GM13977 (cell line): ENCODE results near the gene CAMK1D.

ENCODE experiments used
- DNase-seq: peaks from one replicate; pipeline ENCODE4 v3.0.0; 2012; ENCODE audit warnings: low spot score
- in situ Hi-C: fragments of 300-500 bp; cut with MboI; formaldehyde crosslinking; loops from one replicate; pipeline ENCODE4 v1.12.0; 2022; ENCODE audit warnings: low sequenced_read_pairs, low pct_unique_long_range_greater_than_20kb, mixed read lengths, inconsistent platforms; ENCODE audit not compliant: unreplicated experiment
- TF ChIP-seq, protein P1 (sequence below): IDR thresholded peaks from 2 replicates; pipeline ENCODE4 v1.5.1; 2012; ENCODE audit warnings: mild to moderate bottlenecking, control low read depth; ENCODE audit not compliant: insufficient read depth; ENCODE audit errors: extremely low read depth, missing control alignments

The CAMK1D gene

DNA sequence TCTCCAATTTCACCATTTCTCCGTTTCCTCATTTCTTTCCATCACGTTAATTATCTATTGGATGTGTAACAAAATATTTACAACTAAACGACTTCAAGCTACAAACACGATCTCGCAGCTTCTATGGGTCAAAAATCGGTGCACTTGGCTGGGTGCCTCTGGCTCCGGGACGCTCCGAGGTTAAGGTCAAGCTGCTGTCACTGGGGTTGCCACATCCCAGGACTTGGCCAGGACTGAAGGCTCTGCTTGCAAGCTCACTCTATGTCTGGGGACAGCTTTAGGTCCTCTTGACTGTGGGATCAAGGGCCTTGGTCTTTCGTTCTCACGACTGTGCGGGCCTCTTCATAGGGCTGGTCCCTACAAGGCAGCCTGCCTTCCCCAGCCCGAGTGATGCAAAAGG lies 492.5 kb downstream of the CAMK1D start:
- TF ChIP-seq, protein P1, sequence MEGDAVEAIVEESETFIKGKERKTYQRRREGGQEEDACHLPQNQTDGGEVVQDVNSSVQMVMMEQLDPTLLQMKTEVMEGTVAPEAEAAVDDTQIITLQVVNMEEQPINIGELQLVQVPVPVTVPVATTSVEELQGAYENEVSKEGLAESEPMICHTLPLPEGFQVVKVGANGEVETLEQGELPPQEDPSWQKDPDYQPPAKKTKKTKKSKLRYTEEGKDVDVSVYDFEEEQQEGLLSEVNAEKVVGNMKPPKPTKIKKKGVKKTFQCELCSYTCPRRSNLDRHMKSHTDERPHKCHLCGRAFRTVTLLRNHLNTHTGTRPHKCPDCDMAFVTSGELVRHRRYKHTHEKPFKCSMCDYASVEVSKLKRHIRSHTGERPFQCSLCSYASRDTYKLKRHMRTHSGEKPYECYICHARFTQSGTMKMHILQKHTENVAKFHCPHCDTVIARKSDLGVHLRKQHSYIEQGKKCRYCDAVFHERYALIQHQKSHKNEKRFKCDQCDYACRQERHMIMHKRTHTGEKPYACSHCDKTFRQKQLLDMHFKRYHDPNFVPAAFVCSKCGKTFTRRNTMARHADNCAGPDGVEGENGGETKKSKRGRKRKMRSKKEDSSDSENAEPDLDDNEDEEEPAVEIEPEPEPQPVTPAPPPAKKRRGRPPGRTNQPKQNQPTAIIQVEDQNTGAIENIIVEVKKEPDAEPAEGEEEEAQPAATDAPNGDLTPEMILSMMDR = no peak
- DNase-seq = no peak
- in situ Hi-C loops = no loop called here

DNA sequence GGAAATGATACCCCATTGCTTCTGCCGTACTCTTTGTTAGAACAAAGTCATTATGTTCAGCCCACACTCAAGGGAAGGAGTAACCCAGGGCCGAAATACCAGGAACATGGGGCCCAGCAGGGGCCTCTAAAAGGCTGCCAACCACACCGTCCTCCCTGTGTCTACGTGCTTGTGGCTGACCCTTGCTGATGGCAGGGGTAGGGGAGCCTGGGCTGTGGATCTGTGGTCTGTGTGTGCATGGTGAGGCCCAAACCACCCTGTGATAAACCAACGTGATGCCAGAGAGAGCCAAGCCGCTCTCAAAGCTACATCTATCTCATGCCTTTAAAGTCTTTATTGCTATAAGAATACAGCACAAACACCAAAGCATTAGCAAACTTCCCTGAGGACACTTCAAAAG lies 493.0 kb downstream of the CAMK1D start:
- in situ Hi-C loops = no loop called here
- no peak for DNase-seq
- TF ChIP-seq, protein P1 = no peak

DNA sequence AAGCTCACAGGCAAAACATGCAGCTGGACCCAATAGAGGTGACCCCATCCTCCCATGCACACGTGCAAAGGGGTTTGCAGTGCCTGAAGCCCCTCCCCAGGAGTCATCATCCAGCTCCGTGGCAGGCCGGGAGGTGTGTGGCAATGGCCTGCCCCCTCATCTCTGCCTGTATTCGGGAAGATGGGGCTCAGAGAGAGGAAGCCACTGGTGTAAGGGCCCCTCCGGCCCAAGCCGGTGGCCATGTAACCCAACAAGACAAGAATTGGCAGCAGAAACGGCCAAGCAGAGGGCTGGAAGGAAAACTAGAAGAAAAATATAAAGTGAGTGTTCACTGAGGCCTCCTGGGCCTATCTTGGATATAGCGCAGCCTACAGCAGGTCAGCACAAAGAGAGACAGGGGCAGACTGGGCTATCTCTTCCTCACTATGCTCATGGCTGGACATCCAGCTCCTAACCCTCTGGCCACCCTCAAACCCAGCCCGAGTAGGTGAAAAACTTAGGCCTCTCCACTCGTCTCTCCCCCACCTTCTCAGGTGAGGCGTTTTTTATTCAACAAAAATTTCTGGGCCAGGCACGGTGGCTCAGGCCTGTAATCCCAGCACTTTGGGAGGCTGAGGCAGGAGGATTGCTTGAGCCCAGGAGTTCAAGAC lies 494.1 kb downstream of the CAMK1D start:
- TF ChIP-seq, protein P1 = no peak
- in situ Hi-C loops = no loop called here

DNA sequence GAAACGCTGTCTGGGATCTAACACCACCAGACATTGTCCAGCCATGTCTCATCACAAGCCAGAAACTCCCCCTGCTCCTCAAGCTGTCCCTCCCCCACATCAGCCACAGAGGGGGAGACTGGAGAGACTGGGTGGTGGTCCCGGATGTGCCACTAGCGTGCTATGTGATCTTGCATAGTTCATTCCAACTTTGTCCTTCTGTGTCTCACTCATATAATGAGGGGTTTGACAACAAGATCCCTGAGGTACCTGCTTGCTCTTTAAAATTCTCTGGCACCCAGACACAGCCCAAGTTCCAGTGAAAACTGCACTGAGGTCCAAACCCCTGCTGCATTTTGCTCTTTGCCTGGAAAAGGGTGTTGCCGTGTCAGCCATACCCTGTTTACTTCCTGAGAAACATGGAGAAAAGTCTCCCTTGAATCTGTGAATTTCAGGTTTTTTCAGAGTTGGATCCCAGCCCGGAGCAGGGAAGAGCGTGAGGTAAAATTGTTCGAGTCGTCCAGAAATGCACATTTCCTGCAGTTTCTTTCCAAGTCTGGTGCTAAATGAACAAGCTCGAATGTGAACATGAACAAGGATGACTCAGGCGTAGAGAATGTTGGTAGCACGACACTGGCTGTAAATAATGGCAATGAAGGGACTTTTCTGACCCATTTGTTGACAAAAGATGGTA lies 495.6 kb downstream of the CAMK1D start:
- in situ Hi-C loops = no loop called here
- TF ChIP-seq, protein P1 = no peak
- DNase-seq = no peak

More for the DNA sequence above, 494.1 kb downstream of the CAMK1D start:
- DNase-seq = no peak

DNA sequence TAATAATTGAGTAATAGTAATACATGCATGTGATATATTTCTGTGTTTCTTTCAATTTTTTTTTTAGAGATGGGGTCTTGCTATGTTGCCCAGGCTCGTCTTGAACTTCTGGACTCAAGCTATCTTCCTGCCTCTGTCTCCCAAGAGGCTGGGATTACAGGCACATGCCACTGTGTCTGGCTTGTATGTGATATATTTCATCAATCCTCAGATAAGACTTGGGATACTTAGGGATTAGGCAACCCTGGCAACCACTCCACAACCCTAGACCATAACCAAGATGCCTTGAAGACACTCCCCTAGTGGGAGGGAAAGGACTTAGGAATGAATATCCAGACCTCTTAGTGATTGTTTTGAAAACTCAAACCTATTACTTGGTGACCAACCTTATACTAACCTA lies 497.4 kb downstream of the CAMK1D start:
- TF ChIP-seq, protein P1 = no peak
- DNase-seq = no peak
- in situ Hi-C loops = no loop called here

DNA sequence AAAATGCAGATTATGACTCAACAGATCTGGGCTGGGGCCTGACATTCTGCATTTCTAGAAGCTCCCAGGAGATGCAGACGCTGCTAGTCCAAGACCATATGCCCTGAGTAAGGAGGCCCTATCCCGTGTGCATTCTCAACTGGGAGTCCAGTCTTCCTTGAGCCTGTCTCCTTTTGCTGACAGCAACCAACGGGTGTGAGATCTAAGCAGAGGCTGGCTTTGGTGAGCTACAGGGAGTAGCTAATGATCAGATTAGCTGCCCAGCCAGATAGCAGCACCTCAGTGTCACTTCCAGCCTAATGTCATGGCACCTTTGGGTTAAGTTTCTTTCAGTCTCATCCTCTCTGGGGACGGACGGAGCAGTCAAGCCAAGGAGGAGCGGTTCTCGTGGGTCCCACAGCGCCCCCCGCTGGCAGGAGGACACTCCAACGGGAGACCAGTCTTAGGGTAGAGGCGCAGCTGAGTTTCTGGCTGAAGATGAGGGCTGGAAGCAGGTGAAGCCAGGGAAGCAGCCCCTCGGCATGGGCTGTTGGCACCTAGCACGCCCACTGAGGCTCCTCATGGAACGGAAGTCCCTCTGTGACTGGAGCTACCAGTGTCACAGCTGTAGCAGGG lies 498.1 kb downstream of the CAMK1D start:
- DNase-seq = no peak
- in situ Hi-C loops = no loop called here
- TF ChIP-seq, protein P1 = peak; percentile 48
